AG09309 (cell line): ENCODE results near the gene RERE.

Experiments
- DNase-seq: peaks from one replicate; pipeline ENCODE4 v3.0.0-alpha.2; 2010; ENCODE audit warnings: low read depth
- H3K4me3 ChIP-seq: 2 replicates; pipeline ENCODE4 v1.5.1; 2011; ENCODE audit warnings: mild to moderate bottlenecking, low read depth, low read length, moderate library complexity; ENCODE audit not compliant: control insufficient read depth
- TF ChIP-seq, protein P1 (sequence below): IDR thresholded peaks from 2 replicates; pipeline ENCODE4 v1.5.1; 2011; ENCODE audit warnings: mild to moderate bottlenecking, low read depth, low read length, inconsistent platforms; ENCODE audit not compliant: insufficient read depth, control insufficient read depth; ENCODE audit errors: missing control alignments

RERE gene

DNA sequence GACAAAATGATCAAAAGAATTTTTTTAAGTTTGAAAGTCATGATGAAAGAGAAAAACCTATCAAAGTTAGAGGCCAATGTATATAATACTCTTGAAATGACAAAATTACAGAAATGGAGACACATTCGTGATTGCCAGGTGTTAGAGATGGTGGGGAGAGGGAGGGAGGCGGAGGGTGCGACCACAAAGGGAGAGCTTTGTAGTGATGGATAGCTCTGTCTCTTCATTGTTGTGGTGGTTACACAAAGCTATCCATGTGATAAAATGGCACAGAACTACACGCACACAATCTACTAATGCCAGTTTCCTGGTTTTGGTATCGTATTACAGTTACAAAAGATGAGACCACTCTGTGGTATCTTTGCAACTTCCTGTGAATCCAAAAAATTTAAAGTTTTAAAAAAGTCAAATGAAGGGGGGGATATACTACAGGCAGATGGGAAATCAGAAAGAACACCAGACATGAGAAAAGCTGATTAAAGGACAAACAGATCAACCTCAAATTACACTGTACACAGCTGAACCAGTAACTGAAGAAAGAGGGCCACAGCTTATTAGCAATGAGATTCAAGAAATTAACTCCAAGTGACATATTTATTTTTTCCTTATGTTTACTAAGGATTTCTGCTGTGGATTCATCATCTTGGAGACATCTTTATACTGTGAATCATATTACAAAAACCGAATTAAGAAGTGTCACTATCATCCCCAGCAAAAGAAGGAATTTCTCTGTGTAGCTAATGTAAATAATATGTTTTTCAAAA, 300.5 kb downstream of the RERE start:
- TF ChIP-seq, protein P1, sequence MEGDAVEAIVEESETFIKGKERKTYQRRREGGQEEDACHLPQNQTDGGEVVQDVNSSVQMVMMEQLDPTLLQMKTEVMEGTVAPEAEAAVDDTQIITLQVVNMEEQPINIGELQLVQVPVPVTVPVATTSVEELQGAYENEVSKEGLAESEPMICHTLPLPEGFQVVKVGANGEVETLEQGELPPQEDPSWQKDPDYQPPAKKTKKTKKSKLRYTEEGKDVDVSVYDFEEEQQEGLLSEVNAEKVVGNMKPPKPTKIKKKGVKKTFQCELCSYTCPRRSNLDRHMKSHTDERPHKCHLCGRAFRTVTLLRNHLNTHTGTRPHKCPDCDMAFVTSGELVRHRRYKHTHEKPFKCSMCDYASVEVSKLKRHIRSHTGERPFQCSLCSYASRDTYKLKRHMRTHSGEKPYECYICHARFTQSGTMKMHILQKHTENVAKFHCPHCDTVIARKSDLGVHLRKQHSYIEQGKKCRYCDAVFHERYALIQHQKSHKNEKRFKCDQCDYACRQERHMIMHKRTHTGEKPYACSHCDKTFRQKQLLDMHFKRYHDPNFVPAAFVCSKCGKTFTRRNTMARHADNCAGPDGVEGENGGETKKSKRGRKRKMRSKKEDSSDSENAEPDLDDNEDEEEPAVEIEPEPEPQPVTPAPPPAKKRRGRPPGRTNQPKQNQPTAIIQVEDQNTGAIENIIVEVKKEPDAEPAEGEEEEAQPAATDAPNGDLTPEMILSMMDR = no peak
- no peak for DNase-seq
- H3K4me3 ChIP-seq = no peak overlapping the region

DNA sequence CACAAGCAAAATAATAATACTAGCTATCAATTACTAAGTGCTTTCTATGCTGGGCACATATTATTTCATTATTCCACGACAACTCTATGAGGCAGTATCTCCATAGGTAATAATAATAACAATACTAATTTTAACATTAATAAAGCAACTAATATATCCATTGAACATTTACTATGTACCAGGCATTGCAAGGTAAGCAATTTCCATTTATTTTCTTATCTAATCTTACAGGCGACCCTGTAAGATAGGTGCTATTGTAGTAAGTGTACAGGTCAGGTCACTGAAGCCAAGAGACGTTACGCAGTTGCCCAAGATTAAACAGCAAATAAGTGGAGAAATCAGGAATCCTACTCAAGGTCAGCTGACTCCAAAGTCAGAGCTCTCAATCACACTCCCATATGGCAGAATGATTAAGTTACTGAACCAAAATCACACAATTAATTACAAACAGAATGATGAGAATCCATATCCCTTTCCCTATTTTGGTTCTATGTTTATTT, 301.1 kb downstream of the RERE start:
- TF ChIP-seq, protein P1 = no peak
- no peak for DNase-seq
- H3K4me3 ChIP-seq = no peak overlapping the region

DNA sequence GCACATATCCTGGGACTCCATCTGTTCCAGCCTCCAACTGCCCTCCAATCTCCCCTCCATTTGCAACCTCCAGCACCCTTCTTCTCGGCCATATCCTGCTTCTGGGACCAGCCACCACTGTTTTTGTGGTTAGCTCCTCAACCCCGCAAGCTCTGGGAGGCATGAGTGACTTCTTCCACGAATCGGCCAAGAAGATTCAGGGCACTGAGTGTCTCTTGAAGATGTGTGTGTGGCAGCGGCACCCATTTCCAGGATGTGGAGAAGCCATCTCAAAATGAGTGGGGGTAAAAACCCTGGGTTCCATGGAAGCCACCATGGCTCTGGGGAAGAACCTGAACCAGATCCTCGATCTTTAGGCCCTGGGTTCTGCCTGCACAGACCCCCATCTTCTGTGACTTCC, 304.9 kb downstream of the RERE start:
- DNase-seq = no peak
- no peak overlapping the region for H3K4me3 ChIP-seq
- TF ChIP-seq, protein P1 = no peak

DNA sequence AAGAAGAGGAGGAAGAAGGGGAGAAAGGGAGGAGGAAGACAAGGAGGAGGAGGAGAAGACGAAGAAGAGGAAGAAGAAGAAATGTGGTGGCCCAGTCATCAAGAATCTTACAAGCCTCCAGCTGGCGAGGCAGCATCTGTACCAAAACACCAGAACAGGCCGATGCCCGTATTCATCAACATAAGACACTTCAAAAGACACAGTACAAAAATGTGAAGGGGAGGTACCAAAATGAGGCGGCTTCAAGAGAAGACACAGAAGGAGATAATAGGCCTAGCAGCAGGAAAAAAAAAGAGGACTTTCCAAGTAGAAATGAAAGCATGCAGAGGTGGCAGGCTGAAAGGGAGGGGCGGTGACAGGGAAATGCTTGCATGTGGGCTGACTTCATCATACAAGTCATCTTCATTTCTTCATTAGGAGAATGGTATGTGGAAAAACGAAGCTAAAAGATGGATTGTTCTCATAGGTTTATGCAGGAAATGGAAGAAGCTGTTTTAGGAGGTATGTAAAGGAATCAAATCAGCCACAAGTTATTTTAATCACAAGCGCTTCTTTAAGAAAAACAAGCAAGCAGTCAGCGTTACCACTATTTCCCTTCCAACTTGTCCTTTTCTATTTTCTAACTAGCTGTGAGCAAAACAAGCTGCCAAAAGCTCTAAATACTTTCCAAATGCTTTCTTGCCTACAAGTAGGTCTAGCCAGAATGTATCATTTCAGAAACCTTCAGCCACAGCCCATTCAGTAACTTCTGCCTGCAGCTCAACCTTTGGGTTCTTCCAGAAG, 307.2 kb downstream of the RERE start:
- H3K4me3 ChIP-seq = peak overlapping the region; percentile 17
- peak; percentile 49 for DNase-seq

DNA sequence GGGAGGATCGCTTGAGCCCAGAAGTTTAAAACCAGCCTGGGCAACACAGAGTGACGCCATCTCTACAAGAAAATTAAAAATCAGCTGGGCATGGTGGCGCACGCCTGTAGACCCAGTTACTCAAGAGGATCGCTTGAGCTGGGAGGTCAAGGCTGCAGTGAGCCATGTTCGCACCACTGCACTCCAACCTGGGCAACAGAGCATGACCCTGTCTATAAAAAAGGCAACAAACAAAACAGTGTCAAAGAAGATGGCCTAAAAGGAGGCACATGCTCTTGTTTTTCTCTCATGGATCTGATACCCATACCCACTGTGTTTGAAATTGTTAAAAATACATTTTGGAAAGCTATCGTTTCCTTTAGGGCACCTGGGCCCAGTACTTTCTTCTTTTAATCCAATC, 307.9 kb downstream of the RERE start:
- H3K4me3 ChIP-seq = no peak overlapping the region; the same call in 1 of the 2 replicates
- DNase-seq = no peak
- TF ChIP-seq, protein P1 = no peak

More for the DNA sequence above, 307.2 kb downstream of the RERE start:
- TF ChIP-seq, protein P1 = no peak

DNA sequence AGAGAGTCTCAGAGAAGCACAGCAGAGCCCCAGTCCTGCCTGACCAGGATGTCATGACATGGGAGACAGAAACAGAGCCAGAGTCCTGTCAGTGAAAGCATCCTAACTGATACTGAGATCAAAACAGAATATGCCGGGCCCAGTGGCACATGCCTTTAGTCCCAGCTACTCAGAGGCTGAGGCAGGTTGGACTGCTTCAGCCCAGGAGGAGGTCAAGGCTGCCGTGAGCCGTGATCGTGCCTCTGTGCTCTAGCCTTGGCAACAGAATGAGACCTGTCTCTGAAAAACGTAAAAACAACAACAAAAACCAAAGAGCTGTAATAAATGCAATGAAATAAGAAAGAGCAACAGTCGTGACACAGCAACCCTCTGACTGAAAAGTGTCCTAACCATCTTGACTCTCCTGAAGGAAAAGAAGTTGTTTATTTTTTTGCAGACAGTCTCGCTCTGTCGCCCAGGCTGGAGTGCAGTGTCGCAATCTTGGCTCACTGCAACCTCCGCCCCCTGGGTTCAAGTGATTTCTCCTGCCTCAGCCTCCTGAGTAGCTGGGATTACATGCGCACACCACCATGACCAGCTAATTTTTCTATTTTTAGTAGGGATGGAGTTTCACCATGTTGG, 310.3 kb downstream of the RERE start:
- no peak for DNase-seq
- TF ChIP-seq, protein P1 = no peak
- no peak overlapping the region for H3K4me3 ChIP-seq
